HG03280 (cell line): ENCODE data around the gene CDC42BPB.
"Not testable (repeated sequence)": the region's sequence is repeated elsewhere in the genome, so short reads cannot be mapped to it uniquely, and the experiment has no call there.

ENCODE experiments used
- ATAC-seq: cut with Tn5 transposase; IDR thresholded peaks from one replicate; pipeline ENCODE4 v1.9.1; 2021; ENCODE audit warnings: mild to moderate bottlenecking, moderate library complexity; ENCODE audit not compliant: unreplicated experiment

Gene CDC42BPB

GRCh38 chr14:102903889-102904512 lies 153.3 kb downstream of the CDC42BPB start:
- ATAC-seq = no peak

- ATAC-seq = no peak
Observed at GRCh38 chr14:102903248-102903888, 154.0 kb downstream of the CDC42BPB start.

GRCh38 chr14:102902523-102903247 lies 154.7 kb downstream of the CDC42BPB start:
- ATAC-seq = no peak

- no peak for ATAC-seq
Observed at GRCh38 chr14:102902086-102902485, 155.3 kb downstream of the CDC42BPB start.

- ATAC-seq = peak; percentile 84
Observed at GRCh38 chr14:102901633-102902032, 155.7 kb downstream of the CDC42BPB start.

- ATAC-seq = peak; percentile 53
Observed at GRCh38 chr14:102900631-102901571, 156.4 kb downstream of the CDC42BPB start.

GRCh38 chr14:102899516-102899900 lies 157.8 kb downstream of the CDC42BPB start:
- ATAC-seq = no peak

- ATAC-seq = no peak
Observed at GRCh38 chr14:102898776-102899515, 158.4 kb downstream of the CDC42BPB start.

GRCh38 chr14:102898298-102898697 lies 159.1 kb downstream of the CDC42BPB start:
- no peak for ATAC-seq

- ATAC-seq = no peak
Observed at GRCh38 chr14:102897299-102898027, 159.9 kb downstream of the CDC42BPB start.

- not testable (repeated sequence) for ATAC-seq
Observed at GRCh38 chr14:102896735-102897134, 160.6 kb downstream of the CDC42BPB start.

- ATAC-seq = no peak
Observed at GRCh38 chr14:102893452-102893851, 163.9 kb downstream of the CDC42BPB start.

- no peak for ATAC-seq
Observed at GRCh38 chr14:102892651-102893050, 164.7 kb downstream of the CDC42BPB start.

- ATAC-seq = no peak
Observed at GRCh38 chr14:102891556-102891955, 165.8 kb downstream of the CDC42BPB start.

- no peak for ATAC-seq
Observed at GRCh38 chr14:102891111-102891510, 166.2 kb downstream of the CDC42BPB start.

- no peak for ATAC-seq
Observed at GRCh38 chr14:102889615-102890014, 167.7 kb downstream of the CDC42BPB start.

GRCh38 chr14:102888748-102889147 lies 168.6 kb downstream of the CDC42BPB start:
- ATAC-seq = no peak

GRCh38 chr14:102885737-102886447 lies 171.5 kb downstream of the CDC42BPB start:
- no peak for ATAC-seq

- no peak for ATAC-seq
Observed at GRCh38 chr14:102883554-102883953, 173.8 kb downstream of the CDC42BPB start.
